K562 (cell line): Measurements from ENCODE around the gene TMC8. TPM values are rescaled to one million over a fixed set of nuclear protein-coding genes. Genes with fewer than 3 reads are reported as not detected.

ENCODE experiments used
- ARHGAP35 ChIP-seq: fragments of 450-650 bp; IDR thresholded peaks from 2 replicates; pipeline ENCODE4 v1.6.1; 2018; ENCODE audit not compliant: partially characterized antibody
- BRD4 ChIP-seq: fragments of 200-600 bp; sonication (generic); IDR thresholded peaks from 2 replicates; pipeline ENCODE4 v1.6.1; 2017; ENCODE audit warnings: inconsistent platforms
- CBX3 ChIP-seq, 2 experiments: IDR thresholded peaks; 1 replicate in 1 of 2; 2 replicates in 1 of 2; pipeline ENCODE4 v1.6.1; 2012; ENCODE audit warnings: inconsistent platforms in 2 of 2, low read length in 2 of 2, borderline replicate concordance in 1 of 2, control low read depth in 1 of 2
- CREB1 ChIP-seq, 2 experiments: sonication (generic) in 1 of 2; formaldehyde crosslinking in 1 of 2; IDR thresholded peaks; 2 replicates each; pipeline versions ENCODE4 v1.6.1 to v1.8.0; 2012 to 2022; ENCODE audit warnings: inconsistent platforms in 1 of 2, mild to moderate bottlenecking in 1 of 2, missing genetic modification reagents in 1 of 2, moderate library complexity in 1 of 2
- DACH1 ChIP-seq: fragments of 450-650 bp; IDR thresholded peaks from 2 replicates; pipeline ENCODE4 v1.6.1; 2018; ENCODE audit not compliant: partially characterized antibody
- FOXK1 ChIP-seq: sonication (generic); formaldehyde crosslinking; IDR thresholded peaks from 2 replicates; pipeline ENCODE4 v1.8.0; 2022; ENCODE audit warnings: missing genetic modification reagents, mild to moderate bottlenecking, borderline replicate concordance
- HES1 ChIP-seq: fragments of 450-650 bp; IDR thresholded peaks from 2 replicates; pipeline ENCODE4 v1.6.1; 2016; ENCODE audit warnings: low read depth, mild to moderate bottlenecking, moderate library complexity
- MCM5 ChIP-seq: fragments of 450-650 bp; IDR thresholded peaks from 2 replicates; pipeline ENCODE4 v1.6.1; 2016; ENCODE audit warnings: low read depth
- NFATC3 ChIP-seq: fragments of 450-650 bp; IDR thresholded peaks from 2 replicates; pipeline ENCODE4 v1.6.1; 2017; ENCODE audit warnings: mild to moderate bottlenecking
- NFIX ChIP-seq: fragments of 250-450 bp; sonication (Bioruptor Pico); IDR thresholded peaks from 2 replicates; pipeline ENCODE4 v1.4.0; 2020; ENCODE audit warnings: low read depth, mild to moderate bottlenecking, moderate library complexity
- PTBP1 ChIP-seq: fragments of 200-400 bp; formaldehyde crosslinking; IDR thresholded peaks from 2 replicates; pipeline ENCODE4 v1.6.1; 2017; ENCODE audit warnings: low read depth, low read length
- PTTG1 ChIP-seq: fragments of 450-650 bp; IDR thresholded peaks from 2 replicates; pipeline ENCODE4 v1.6.1; 2016; ENCODE audit warnings: low read depth, mild to moderate bottlenecking, missing genetic modification characterization, missing compliant biosample characterization
- TAF15 ChIP-seq: fragments of 200-400 bp; formaldehyde crosslinking; IDR thresholded peaks from 2 replicates; pipeline ENCODE4 v1.6.1; 2017; ENCODE audit warnings: mild to moderate bottlenecking, low read depth, low read length, moderate library complexity
- TEAD2 ChIP-seq: fragments of 450-650 bp; IDR thresholded peaks from 2 replicates; pipeline ENCODE4 v1.6.1; 2016; ENCODE audit warnings: missing genetic modification characterization, control low read depth, missing compliant biosample characterization
- TOE1 ChIP-seq, 2 experiments: fragments of 450-650 bp in 1 of 2; sonication (generic) in 1 of 2; formaldehyde crosslinking in 1 of 2; IDR thresholded peaks; 2 replicates each; pipeline versions ENCODE4 v1.7.1 to v1.8.0; 2016 to 2022; ENCODE audit warnings: borderline replicate concordance in 2 of 2, mild to moderate bottlenecking in 2 of 2, antibody characterized with exemption in 1 of 2, inconsistent platforms in 1 of 2, low read depth in 1 of 2, missing genetic modification reagents in 1 of 2, moderate library complexity in 1 of 2
- ZNF175 ChIP-seq: fragments of 200-800 bp; sonication (Bioruptor generic); IDR thresholded peaks from 2 replicates; pipeline ENCODE4 v1.6.1; 2016; ENCODE audit warnings: low read depth, mild to moderate bottlenecking, missing genetic modification characterization, missing compliant biosample characterization
- ZNF384 ChIP-seq: IDR thresholded peaks from 2 replicates; pipeline ENCODE4 v1.6.1; 2012; ENCODE audit warnings: low read depth, low read length, improper control_type of control experiment
- ZNF444 ChIP-seq: fragments of 250-450 bp; sonication (Bioruptor Pico); IDR thresholded peaks from 2 replicates; pipeline ENCODE4 v1.4.0; 2020; ENCODE audit warnings: mild to moderate bottlenecking, moderate library complexity
- polyA plus RNA-seq, 8 experiments: library from polyadenylated mRNA; depleted of rRNA in 4 of 8; stranded (reverse) in 5 of 8; unstranded in 3 of 8; fragments of >200 nt; fragmentation: Nextera tagmentation in 2 of 8; fragmentation: Illumina TruSeq in 1 of 8; extraction: Ambion mirVana in 2 of 8; extraction: Trizol in 1 of 8; gene quantifications; 2 replicates each; pipeline versions ENCODE4 v1.2.1 to v1.2.3, GENCODE V29; 2011 to 2014; ENCODE audit warnings: inconsistent platforms in 1 of 8, missing spikeins in 1 of 8
- total RNA-seq, 7 experiments: library from RNA; depleted of rRNA in 6 of 7; stranded (reverse); fragments of >200 nt in 6 of 7; fragmentation: Illumina TruSeq in 2 of 7; extraction: Trizol in 2 of 7; gene quantifications; 2 replicates each; pipeline versions ENCODE4 v1.2.1 to v1.2.3, GENCODE V29; 2011 to 2021; ENCODE audit warnings: low replicate concordance in 1 of 7
- TF ChIP-seq, protein P1 (sequence below): fragments of 250-450 bp; sonication (Bioruptor Pico); IDR thresholded peaks from 2 replicates; pipeline ENCODE4 v1.9.0; 2021; ENCODE audit warnings: mild to moderate bottlenecking
- TF ChIP-seq, protein P2 (sequence below): fragments of 450-650 bp; formaldehyde crosslinking; IDR thresholded peaks from 2 replicates; pipeline ENCODE4 v1.4.0; 2020; ENCODE audit warnings: mild to moderate bottlenecking, moderate library complexity
- TF ChIP-seq, protein P3 (sequence below): fragments of 250-450 bp; sonication (Bioruptor Pico); IDR thresholded peaks from 2 replicates; pipeline ENCODE4 v1.8.0; 2022; ENCODE audit warnings: moderate library complexity, mild to moderate bottlenecking, inconsistent platforms
- TF ChIP-seq, protein P4 (sequence below): sonication (generic); formaldehyde crosslinking; IDR thresholded peaks from 2 replicates; pipeline ENCODE4 v1.8.0; 2022; ENCODE audit warnings: missing genetic modification reagents, mild to moderate bottlenecking, borderline replicate concordance

The TMC8 gene
- total and polyA plus RNA-seq, 9 of the 15 experiments (the other 6 are each of a cell fraction or from before 2014, with no cell fraction given): 0.13 to 10.9 (median 2.8) TPM

- TF ChIP-seq NFIX (no peak), FOXK1 (no peak), PTBP1 (no peak), ZNF384 (no peak), PTTG1 (tag) (no peak), BRD4 (no peak), TOE1 (IDR thresholded peaks at IDR 0.05; ENCODE audit: borderline replicate concordance) (no peak), TOE1 (CRISPR knock-in tag; IDR thresholded peaks at IDR 0.05; ENCODE audit: borderline replicate concordance, low read depth) (no peak), MCM5 (no peak), NFATC3 (no peak), CREB1 (IDR thresholded peaks at IDR 0.05) (0 out of 2 replicates have a peak, but pooled peaks have one; percentile 32), CREB1 (CRISPR knock-in tag; IDR thresholded peaks at IDR 0.05) (no peak), HES1 (no peak), ZNF444 (CRISPR knock-in tag) (no peak), TAF15 (no peak), DACH1 (no peak), ZNF175 (no peak), ARHGAP35 (no peak), CBX3 (IDR thresholded peaks at IDR 0.05; ENCODE audit: borderline replicate concordance in 1 of 2, low read length in 2 of 2) (no peak), TEAD2 (tag) (no peak)
- TF ChIP-seq, protein P1, sequence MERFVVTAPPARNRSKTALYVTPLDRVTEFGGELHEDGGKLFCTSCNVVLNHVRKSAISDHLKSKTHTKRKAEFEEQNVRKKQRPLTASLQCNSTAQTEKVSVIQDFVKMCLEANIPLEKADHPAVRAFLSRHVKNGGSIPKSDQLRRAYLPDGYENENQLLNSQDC (CRISPR knock-in tag): no peak
- TF ChIP-seq, protein P2, sequence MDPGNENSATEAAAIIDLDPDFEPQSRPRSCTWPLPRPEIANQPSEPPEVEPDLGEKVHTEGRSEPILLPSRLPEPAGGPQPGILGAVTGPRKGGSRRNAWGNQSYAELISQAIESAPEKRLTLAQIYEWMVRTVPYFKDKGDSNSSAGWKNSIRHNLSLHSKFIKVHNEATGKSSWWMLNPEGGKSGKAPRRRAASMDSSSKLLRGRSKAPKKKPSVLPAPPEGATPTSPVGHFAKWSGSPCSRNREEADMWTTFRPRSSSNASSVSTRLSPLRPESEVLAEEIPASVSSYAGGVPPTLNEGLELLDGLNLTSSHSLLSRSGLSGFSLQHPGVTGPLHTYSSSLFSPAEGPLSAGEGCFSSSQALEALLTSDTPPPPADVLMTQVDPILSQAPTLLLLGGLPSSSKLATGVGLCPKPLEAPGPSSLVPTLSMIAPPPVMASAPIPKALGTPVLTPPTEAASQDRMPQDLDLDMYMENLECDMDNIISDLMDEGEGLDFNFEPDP: no peak
- TF ChIP-seq, protein P3, sequence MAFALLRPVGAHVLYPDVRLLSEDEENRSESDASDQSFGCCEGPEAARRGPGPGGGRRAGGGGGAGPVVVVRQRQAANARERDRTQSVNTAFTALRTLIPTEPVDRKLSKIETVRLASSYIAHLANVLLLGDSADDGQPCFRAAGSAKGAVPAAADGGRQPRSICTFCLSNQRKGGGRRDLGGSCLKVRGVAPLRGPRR (CRISPR knock-in tag): no peak
- TF ChIP-seq, protein P4, sequence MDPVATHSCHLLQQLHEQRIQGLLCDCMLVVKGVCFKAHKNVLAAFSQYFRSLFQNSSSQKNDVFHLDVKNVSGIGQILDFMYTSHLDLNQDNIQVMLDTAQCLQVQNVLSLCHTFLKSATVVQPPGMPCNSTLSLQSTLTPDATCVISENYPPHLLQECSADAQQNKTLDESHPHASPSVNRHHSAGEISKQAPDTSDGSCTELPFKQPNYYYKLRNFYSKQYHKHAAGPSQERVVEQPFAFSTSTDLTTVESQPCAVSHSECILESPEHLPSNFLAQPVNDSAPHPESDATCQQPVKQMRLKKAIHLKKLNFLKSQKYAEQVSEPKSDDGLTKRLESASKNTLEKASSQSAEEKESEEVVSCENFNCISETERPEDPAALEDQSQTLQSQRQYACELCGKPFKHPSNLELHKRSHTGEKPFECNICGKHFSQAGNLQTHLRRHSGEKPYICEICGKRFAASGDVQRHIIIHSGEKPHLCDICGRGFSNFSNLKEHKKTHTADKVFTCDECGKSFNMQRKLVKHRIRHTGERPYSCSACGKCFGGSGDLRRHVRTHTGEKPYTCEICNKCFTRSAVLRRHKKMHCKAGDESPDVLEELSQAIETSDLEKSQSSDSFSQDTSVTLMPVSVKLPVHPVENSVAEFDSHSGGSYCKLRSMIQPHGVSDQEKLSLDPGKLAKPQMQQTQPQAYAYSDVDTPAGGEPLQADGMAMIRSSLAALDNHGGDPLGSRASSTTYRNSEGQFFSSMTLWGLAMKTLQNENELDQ (CRISPR knock-in tag): no peak
These were observed 3.2 kb upstream of the TMC8 start (continued) for GRCh38 chr17:78127239-78127887.
